Right hindlimb (tissue), 1 donor: ENCODE measurements around the gene SLC28A2.
"Not testable (repeated sequence)": the region's sequence is repeated elsewhere in the genome, so short reads cannot be mapped to it uniquely, and the experiment has no call there.

Source experiments
- DNase-seq: peaks from one replicate; pipeline ENCODE4 v3.0.0-alpha.2; 2018

SLC28A2 gene

DNA sequence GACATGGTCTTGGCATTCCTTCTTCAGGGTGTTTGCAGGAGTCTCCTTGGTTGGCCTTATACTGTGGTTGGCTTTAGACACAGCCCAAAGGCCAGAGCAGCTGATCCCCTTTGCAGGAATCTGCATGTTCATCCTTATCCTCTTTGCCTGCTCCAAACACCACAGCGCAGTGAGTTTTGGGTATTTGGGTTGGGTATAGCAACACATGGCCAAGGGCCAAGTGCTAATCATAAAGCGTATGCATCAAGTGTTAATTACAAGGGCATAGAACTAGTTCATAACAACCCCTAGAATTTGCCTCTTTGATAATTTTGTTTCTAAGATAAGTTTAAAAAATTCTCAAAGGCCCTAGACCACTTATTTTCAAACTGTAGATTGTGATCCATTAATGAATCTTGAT, 11.8 kb downstream of the SLC28A2 start:
- DNase-seq, result no peak

DNA sequence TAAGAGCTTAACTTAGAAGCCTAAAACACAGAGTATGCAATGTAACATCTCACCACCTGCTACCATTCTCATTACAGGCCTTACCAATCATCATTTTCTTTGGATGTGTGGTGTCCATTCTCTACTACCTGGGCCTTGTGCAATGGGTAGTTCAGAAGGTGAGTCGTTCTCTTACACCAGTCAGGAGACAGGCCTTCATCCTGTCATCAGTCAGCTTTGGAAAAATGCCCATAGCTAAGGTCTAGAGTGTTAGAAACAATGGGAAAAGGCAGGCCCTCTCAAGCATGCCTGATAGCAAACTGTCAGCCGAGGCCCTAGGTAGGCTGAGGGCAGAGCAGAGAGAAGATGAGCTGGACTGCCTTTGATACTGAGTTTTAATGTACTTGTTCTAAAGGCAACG, 13.5 kb downstream of the SLC28A2 start:
- DNase-seq, result no peak

DNA sequence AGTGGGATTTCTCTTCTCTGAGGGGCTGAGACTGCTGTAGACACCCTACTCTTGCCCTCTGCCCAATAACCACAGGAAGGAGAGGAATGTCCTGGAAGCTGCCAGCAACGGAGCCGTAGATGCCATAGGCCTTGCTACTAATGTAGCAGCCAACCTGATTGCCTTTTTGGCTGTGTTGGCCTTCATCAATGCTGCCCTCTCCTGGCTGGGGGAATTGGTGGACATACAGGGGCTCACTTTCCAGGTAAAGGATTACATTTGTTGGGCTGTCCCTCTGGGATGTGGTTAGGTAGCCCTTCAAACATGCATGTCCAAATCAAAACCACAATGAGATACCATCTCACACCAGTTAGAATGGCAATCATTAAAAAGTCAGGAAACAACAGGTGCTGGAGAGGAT, 16.1 kb downstream of the SLC28A2 start:
- no peak for DNase-seq

DNA sequence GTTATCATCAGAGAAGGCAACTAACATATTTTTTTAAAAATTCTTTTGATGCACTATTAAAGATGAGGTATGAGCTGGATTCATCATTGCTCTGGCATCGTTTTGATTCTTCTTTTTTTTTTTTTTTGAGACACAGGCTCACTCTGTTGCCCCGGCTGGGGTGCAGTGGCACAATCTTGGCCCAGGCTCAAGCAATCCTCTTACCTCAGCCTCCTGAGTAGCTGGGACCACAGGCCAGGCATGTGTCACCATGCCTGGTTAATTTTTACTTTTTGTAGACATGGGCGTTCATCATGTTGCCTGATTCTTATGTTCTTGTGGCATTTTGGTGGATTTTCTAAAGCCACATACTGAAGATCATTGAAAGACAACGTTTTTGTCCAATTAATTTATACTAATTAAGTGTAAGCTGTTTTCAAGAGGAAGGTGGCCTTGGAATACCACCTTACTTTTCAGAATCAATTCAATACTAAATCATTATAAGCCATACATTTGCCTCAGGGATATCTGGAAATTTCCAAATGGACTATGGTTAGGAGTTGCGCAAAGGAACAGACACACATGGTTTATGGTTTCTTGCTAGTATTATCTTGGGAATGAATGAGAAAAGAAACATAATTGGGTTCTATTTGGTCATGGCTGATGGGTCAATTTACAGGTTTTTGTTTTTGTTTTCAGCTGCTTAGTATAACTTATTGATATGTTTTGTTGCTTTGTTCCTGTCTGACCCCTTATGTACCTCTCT, 22.8 kb downstream of the SLC28A2 start:
- no peak for DNase-seq

- DNase-seq, result no peak
Observed at GRCh38 chr15:45276831-45277230, 24.8 kb downstream of the SLC28A2 start.

DNA sequence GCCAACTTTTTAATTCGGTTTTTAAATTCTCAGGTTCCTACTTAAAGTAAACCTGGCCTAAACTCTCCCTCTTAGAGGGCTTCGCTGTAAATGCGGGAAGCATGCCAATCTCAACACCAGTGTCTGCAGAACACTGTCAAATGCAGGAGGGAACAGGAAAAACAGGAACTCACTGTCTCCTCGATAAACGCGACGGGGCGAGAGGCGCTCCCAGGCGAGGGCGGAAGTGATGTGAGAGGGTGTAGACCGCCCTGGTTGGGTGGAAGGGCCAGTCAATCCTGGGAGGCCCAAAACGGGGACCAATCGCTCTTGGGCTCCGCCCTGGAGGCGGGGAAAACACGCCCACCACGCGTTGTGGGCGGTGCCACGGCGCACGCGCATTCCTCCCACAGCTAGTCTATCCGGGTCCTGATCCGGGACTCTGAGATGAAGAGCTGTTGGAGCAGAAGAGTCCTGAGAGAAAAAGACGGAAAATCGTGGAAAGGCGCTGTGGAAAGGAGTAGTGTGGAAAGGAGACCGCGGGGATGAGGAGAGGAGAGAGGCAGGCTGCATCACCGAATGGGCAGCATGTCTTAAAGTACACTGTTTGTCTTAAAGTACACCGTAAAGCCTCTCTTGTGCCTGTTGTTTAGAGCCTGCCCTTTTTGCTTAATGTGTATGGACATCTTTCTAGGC, 27.1 kb downstream of the SLC28A2 start:
- DNase-seq, result peak; percentile 99

- DNase-seq, result no peak
Observed at GRCh38 chr15:45285413-45285812, 33.4 kb downstream of the SLC28A2 start.

DNA sequence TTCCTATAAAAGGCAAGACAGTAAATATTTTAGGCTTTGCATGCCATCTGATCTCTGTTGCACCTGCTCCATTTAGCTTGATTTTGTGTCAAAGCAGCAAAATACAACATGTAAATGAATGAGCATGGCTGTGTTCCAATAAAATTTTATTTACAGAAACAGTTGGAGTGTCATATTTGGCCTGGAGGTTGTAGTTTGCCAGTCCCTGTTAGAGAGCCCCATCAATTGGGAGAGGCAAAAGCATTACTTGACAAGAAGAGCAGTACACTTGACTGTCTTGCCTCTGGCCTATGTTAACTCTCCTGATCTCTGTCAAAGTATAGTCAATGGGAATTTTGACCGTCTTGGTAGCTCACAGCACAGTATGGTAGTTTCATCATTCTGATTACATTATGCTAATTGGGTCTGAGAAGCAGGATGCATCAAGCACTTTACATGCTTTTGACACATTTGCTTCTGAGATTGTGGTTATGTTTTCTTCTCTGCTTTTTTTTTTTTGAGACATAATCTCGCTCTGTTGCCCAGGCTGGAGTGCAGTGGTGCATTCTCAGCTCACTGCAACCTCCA, 35.4 kb downstream of the SLC28A2 start:
- DNase-seq, result no peak

GRCh38 chr15:45288947-45289346, 36.9 kb downstream of the SLC28A2 start:
- no peak for DNase-seq

GRCh38 chr15:45291822-45292582, 40.0 kb downstream of the SLC28A2 start:
- DNase-seq, result no peak

DNA sequence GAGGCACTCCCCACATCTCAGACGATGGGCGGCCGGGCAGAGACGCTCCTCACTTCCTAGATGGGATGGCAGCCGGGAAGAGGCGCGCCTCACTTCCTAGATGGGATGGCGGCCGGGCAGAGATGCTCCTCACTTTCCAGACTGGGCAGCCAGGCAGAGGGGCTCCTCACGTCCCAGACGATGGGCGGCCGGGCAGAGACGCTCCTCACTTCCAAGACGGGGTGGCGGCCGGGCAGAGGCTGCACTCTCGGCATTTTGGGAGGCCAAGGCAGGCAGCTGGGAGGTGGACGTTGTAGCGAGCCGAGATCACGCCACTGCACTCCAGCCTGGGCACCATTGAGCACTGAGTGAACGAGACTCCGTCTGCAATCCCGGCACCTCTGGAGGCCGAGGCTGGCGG, 41.3 kb downstream of the SLC28A2 start:
- not testable (repeated sequence) for DNase-seq

DNA sequence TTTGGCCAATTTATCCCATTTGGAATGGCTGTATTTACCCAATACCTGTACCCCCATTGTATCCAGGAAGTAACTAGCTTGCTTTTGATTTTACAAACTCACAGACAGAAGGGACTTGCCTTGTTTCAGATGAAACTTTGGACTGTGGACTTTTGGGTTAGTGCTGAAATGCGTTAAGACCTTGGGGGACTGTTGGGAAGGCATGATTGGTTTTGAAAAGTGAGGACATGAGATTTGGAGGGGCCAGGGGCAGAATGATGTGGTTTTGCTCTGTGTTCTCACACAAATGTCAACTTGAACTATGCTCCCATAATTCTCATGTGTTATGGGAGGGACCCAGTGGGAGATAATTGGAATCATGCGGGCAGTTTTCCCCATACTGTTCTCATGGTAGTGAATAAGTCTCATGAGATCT, 46.9 kb downstream of the SLC28A2 start:
- DNase-seq, result not testable (repeated sequence)

GRCh38 chr15:45304711-45305110, 52.7 kb downstream of the SLC28A2 start:
- DNase-seq, result no peak

- no peak for DNase-seq
Observed at GRCh38 chr15:45306105-45306504, 54.1 kb downstream of the SLC28A2 start.

DNA sequence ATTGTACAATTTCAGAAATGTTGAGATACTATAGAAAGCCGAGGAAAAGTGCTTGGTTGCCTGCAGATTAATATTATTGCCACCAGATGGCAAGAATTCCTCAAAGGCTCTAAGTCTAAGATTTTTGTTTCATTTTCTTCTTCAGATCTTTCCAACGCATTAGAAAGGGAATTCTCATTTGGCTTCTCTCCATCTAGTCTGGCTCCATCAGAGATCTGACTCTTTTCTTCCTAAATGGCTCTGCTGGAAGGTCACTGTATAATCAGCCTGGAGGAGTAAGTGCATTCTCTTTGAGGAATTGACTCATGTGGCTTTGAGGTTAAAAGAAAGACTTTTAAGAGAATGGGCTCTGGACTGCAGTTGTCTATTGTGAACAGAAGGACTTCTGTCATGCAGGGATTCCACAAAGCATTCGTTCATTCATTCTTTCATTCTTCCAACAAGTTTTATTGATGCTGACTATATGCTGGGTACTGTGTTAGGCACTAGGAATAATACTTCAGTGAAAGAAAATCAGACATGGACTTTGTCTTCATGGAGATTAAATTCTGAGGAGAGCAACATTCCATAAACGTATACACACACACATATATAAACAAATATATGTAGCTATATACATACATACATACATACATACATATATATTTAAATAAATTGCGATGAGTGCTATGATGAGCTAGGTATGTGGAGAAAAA, 55.3 kb downstream of the SLC28A2 start:
- no peak for DNase-seq

DNA sequence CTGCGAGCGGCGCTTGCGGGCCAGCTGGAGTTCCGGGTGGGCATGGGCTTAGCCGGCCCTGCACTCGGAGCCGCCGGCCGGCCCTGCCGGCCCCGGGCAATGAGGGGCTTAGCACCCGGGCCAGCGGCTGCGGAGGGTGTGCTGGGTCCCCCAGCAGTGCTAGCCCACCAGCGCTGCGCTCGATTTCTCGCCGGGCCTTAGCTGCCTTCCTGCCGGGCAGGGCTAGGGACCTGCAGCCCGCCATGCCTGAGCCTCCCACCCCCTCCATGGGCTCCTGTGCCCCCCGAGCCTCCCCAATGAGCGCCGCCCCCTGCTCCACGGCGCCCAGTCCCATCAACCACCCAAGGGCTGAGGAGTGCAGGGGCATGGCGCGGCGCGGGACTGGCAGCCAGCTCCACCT, 62.1 kb downstream of the SLC28A2 start:
- not testable (repeated sequence) for DNase-seq

GRCh38 chr15:45314960-45315359, 62.9 kb downstream of the SLC28A2 start:
- DNase-seq, result no peak

DNA sequence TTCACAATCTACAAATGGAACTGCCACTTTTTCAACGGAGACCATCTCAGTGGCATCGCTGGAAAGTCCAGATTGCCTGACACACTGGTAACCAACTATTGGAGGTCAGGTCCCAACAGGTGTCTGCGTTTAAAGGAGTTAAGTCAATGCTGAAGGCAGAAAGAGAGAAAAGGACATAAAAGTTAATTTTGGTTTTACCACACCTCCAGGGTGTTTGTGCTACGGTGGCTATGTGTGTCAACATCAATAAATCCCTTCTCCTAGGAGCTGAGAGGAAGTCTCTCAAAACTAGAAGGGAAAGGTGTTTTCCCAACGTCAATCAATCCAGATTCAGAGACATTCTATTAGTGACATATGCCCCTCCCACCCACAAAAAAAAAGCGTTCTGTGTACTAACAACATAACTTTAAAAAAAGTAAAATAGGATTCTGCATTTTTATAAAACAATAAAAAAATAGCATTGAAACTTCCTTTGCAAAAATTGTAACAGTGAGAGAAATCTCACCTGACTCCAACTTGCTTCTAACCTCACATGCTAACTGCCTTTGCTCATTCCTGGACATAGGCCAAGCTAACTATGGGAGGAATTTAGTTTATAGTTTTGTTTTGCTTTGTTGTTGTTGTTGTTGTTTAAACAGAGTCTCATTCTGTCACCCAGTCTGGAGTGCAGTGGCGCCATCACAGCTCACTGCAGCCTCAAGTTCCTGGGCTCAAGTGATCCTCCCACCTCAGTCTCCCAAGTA, 67.6 kb downstream of the SLC28A2 start:
- DNase-seq, result no peak

GRCh38 chr15:45320581-45321205, 68.7 kb downstream of the SLC28A2 start:
- DNase-seq, result no peak

DNA sequence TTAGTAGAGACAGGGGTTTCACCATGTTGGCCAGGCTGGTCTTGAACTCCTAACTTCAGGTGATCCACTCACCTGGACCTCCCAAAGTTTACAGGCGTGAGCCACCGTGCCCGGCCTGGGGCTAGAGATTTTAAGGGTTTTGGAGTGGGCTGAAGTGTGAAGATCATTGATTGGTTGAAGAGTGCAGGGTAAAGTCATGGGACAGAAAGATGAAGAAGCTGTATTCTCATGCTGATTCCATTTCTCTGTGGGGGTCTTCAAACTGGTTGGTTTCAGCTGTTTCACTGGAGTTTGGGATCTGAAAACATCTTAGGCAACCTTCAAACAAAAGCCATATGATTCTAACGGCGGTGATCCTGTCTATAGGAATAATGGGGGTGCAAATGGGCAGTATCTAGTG, 74.2 kb downstream of the SLC28A2 start:
- DNase-seq, result no peak

GRCh38 chr15:45326741-45327140, 74.7 kb downstream of the SLC28A2 start:
- no peak for DNase-seq
